K562 (cell line): ENCODE measurements around the gene WDR46. TPM values are rescaled to one million over a fixed set of nuclear protein-coding genes. Genes with fewer than 3 reads are reported as not detected.

ENCODE experiments used
- ADNP ChIP-seq: fragments of 200-800 bp; sonication (Bioruptor generic); IDR thresholded peaks from 2 replicates; pipeline ENCODE4 v1.6.1; 2016; ENCODE audit warnings: missing genetic modification characterization, missing compliant biosample characterization
- CREM ChIP-seq: IDR thresholded peaks from 2 replicates; pipeline ENCODE4 v1.6.1; 2014; ENCODE audit warnings: antibody characterized with exemption, low read depth
- E2F8 ChIP-seq: fragments of 450-650 bp; IDR thresholded peaks from 2 replicates; pipeline ENCODE4 v1.7.1; 2018; ENCODE audit warnings: mild to moderate bottlenecking, low read depth; ENCODE audit not compliant: partially characterized antibody
- HEY1 ChIP-seq: fragments of 250-450 bp; sonication (Bioruptor Pico); IDR thresholded peaks from 2 replicates; pipeline ENCODE4 v1.5.0; 2020; ENCODE audit warnings: mild to moderate bottlenecking, moderate library complexity, borderline replicate concordance
- HMG20A ChIP-seq: fragments of 450-650 bp; formaldehyde crosslinking; conservative IDR thresholded peaks from 2 replicates; pipeline ENCODE4 v1.4.0; 2020; ENCODE audit warnings: mild to moderate bottlenecking, mixed read lengths
- NCOA2 ChIP-seq, 2 experiments: fragments of 450-650 bp; IDR thresholded peaks; 2 replicates each; pipeline ENCODE4 v1.6.1; 2018; ENCODE audit warnings: mild to moderate bottlenecking in 2 of 2, moderate library complexity in 1 of 2; ENCODE audit not compliant: partially characterized antibody in 2 of 2
- NR0B1 ChIP-seq: fragments of 450-650 bp; IDR thresholded peaks from one replicate; pipeline ENCODE4 v1.6.1; 2018; ENCODE audit warnings: mild to moderate bottlenecking, moderate library complexity; ENCODE audit not compliant: partially characterized antibody
- PHB2 ChIP-seq: fragments of 450-650 bp; IDR thresholded peaks from 2 replicates; pipeline ENCODE4 v1.6.1; 2017; ENCODE audit warnings: low read depth
- SIX5 ChIP-seq, 2 experiments: IDR thresholded peaks; 2 replicates each; pipeline ENCODE4 v1.6.1; 2011; ENCODE audit warnings: low read length in 2 of 2, borderline replicate concordance in 1 of 2, low read depth in 1 of 2, mild to moderate bottlenecking in 1 of 2, moderate library complexity in 1 of 2; ENCODE audit not compliant: insufficient read depth in 1 of 2
- SP1 ChIP-seq: sonication (generic); formaldehyde crosslinking; IDR thresholded peaks from 2 replicates; pipeline ENCODE4 v1.8.1; 2022; ENCODE audit warnings: mild to moderate bottlenecking, missing genetic modification reagents
- TEAD2 ChIP-seq: fragments of 450-650 bp; IDR thresholded peaks from 2 replicates; pipeline ENCODE4 v1.6.1; 2016; ENCODE audit warnings: missing genetic modification characterization, control low read depth, missing compliant biosample characterization
- THRA ChIP-seq: fragments of 450-650 bp; IDR thresholded peaks from 2 replicates; pipeline ENCODE4 v1.6.1; 2017; ENCODE audit warnings: mild to moderate bottlenecking, moderate library complexity
- ZC3H11A ChIP-seq: IDR thresholded peaks from 2 replicates; pipeline ENCODE4 v1.6.1; 2012; ENCODE audit warnings: low read depth, low read length, improper control_type of control experiment
- polyA plus RNA-seq, 8 experiments: library from polyadenylated mRNA; depleted of rRNA in 4 of 8; stranded (reverse) in 5 of 8; unstranded in 3 of 8; fragments of >200 nt; fragmentation: Nextera tagmentation in 2 of 8; fragmentation: Illumina TruSeq in 1 of 8; extraction: Ambion mirVana in 2 of 8; extraction: Trizol in 1 of 8; gene quantifications; 2 replicates each; pipeline versions ENCODE4 v1.2.1 to v1.2.3, GENCODE V29; 2011 to 2014; ENCODE audit warnings: inconsistent platforms in 1 of 8, missing spikeins in 1 of 8
- total RNA-seq, 7 experiments: library from RNA; depleted of rRNA in 6 of 7; stranded (reverse); fragments of >200 nt in 6 of 7; fragmentation: Illumina TruSeq in 2 of 7; extraction: Trizol in 2 of 7; gene quantifications; 2 replicates each; pipeline versions ENCODE4 v1.2.1 to v1.2.3, GENCODE V29; 2011 to 2021; ENCODE audit warnings: low replicate concordance in 1 of 7
- TF ChIP-seq, protein P1 (sequence below): fragments of 450-650 bp; conservative IDR thresholded peaks from 2 replicates; pipeline ENCODE4 v1.6.1; 2016; ENCODE audit warnings: missing genetic modification characterization, low read depth, mild to moderate bottlenecking, control low read depth, missing compliant biosample characterization
- TF ChIP-seq, protein P2 (sequence below): fragments of 250-450 bp; sonication (Bioruptor Pico); IDR thresholded peaks from 2 replicates; pipeline ENCODE4 v1.5.0; 2021; ENCODE audit warnings: mild to moderate bottlenecking, borderline replicate concordance
- TF ChIP-seq, protein P3 (sequence below): sonication (generic); formaldehyde crosslinking; IDR thresholded peaks from 2 replicates; pipeline ENCODE4 v1.8.1; 2023; ENCODE audit warnings: mild to moderate bottlenecking, missing genetic modification reagents

WDR46 gene
- total and polyA plus RNA-seq, 9 of the 15 experiments (the other 6 are each of a cell fraction or from before 2014, with no cell fraction given), result 8.9 to 146 (median 93.1) TPM

DNA sequence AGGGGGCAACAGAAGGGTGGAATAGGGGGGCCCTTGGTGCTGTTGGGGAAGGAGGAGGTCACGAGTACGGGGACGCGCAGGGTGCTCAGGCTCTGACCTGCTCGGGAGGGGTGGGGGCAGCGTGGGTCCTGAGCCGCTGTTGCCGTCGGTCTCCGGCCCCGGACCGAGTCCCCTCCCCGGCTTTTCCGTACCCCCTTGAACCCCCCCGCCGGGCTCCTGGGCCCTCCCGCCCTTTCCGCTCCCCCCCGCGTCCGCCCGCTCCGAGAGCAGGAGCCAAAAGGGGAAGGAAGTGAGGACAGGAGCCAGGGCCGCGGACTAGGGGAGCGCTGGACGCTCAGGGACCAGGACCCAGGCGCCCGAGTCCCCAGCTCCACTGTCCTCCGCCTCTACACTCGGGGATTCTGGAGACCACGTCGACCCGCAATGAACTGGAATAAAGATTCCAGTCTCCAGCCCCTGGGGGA is 9.8 kb upstream of the WDR46 start, which contains the start of gene RGL2 (continued):
- no peak for TF ChIP-seq TEAD2 (tag)
- TF ChIP-seq CREM, result peak; percentile 13; the same call in 1 of the 2 replicates
- no peak for TF ChIP-seq HMG20A (CRISPR knock-in tag)
- TF ChIP-seq NCOA2 (IDR thresholded peaks at IDR 0.05; ENCODE audit: partially characterized antibody in 2 of 2), result no peak
- TF ChIP-seq, protein P1, sequence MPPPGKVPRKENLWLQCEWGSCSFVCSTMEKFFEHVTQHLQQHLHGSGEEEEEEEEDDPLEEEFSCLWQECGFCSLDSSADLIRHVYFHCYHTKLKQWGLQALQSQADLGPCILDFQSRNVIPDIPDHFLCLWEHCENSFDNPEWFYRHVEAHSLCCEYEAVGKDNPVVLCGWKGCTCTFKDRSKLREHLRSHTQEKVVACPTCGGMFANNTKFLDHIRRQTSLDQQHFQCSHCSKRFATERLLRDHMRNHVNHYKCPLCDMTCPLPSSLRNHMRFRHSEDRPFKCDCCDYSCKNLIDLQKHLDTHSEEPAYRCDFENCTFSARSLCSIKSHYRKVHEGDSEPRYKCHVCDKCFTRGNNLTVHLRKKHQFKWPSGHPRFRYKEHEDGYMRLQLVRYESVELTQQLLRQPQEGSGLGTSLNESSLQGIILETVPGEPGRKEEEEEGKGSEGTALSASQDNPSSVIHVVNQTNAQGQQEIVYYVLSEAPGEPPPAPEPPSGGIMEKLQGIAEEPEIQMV (tag), result 0 out of 2 replicates have a peak, but pooled peaks have one; percentile 56
- TF ChIP-seq E2F8, result no peak
- TF ChIP-seq THRA, result no peak
- TF ChIP-seq, protein P2, sequence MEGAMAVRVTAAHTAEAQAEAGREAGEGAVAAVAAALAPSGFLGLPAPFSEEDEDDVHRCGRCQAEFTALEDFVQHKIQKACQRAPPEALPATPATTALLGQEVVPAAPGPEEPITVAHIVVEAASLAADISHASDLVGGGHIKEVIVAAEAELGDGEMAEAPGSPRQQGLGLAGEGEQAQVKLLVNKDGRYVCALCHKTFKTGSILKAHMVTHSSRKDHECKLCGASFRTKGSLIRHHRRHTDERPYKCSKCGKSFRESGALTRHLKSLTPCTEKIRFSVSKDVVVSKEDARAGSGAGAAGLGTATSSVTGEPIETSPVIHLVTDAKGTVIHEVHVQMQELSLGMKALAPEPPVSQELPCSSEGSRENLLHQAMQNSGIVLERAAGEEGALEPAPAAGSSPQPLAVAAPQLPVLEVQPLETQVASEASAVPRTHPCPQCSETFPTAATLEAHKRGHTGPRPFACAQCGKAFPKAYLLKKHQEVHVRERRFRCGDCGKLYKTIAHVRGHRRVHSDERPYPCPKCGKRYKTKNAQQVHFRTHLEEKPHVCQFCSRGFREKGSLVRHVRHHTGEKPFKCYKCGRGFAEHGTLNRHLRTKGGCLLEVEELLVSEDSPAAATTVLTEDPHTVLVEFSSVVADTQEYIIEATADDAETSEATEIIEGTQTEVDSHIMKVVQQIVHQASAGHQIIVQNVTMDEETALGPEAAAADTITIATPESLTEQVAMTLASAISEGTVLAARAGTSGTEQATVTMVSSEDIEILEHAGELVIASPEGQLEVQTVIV, result peak; percentile 37; the same call in 1 of the 2 replicates
- TF ChIP-seq, protein P3, sequence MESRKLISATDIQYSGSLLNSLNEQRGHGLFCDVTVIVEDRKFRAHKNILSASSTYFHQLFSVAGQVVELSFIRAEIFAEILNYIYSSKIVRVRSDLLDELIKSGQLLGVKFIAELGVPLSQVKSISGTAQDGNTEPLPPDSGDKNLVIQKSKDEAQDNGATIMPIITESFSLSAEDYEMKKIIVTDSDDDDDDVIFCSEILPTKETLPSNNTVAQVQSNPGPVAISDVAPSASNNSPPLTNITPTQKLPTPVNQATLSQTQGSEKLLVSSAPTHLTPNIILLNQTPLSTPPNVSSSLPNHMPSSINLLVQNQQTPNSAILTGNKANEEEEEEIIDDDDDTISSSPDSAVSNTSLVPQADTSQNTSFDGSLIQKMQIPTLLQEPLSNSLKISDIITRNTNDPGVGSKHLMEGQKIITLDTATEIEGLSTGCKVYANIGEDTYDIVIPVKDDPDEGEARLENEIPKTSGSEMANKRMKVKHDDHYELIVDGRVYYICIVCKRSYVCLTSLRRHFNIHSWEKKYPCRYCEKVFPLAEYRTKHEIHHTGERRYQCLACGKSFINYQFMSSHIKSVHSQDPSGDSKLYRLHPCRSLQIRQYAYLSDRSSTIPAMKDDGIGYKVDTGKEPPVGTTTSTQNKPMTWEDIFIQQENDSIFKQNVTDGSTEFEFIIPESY (CRISPR knock-in tag), result no peak
- no peak for TF ChIP-seq PHB2
- no peak for TF ChIP-seq SP1 (CRISPR knock-in tag)
- no peak for TF ChIP-seq NR0B1
- no peak for TF ChIP-seq HEY1 (CRISPR knock-in tag)
- no peak for TF ChIP-seq SIX5 (IDR thresholded peaks at IDR 0.05; ENCODE audit: borderline replicate concordance in 1 of 2, insufficient read depth in 1 of 2, low read depth in 1 of 2, low read length in 2 of 2)
- TF ChIP-seq ADNP (tag), result no peak
- TF ChIP-seq ZC3H11A, result no peak
